ENCODE measurements around the gene LIMD2. TPM values are rescaled to one million over a fixed set of nuclear protein-coding genes. Genes with fewer than 3 reads are reported as not detected.

Gene LIMD2
- polyA plus RNA-seq, 1 of the 3 experiments (the other 2 are of a cell fraction) = 78.0 TPM

- TF ChIP-seq ZBTB33 (IDR thresholded peaks at IDR 0.05; ENCODE audit: borderline replicate concordance, low read depth) (no peak), REST (IDR thresholded peaks at IDR 0.05; ENCODE audit: low read depth, low read length) (peak; percentile 67; the same call in 1 of the 2 replicates), MXI1 (IDR thresholded peaks at IDR 0.05; ENCODE audit: low read depth, low read length) (peak; percentile 78; the same call in 1 of the 2 replicates), GABPA (IDR thresholded peaks at IDR 0.05; ENCODE audit: low read depth) (peak; percentile 55; the same call in 1 of the 2 replicates), EP300 (IDR thresholded peaks at IDR 0.05; ENCODE audit: borderline replicate concordance in 1 of 2, low read depth in 1 of 2, low read length in 1 of 2) (peak; percentile 52 to 86; a peak in 3 of 4 replicates), SMC3 (IDR thresholded peaks at IDR 0.05; ENCODE audit: low read depth, low read length) (no peak), MEF2A (IDR thresholded peaks at IDR 0.05; ENCODE audit: borderline replicate concordance, low read depth) (no peak), RFX5 (IDR thresholded peaks at IDR 0.05; ENCODE audit: low read length) (no peak), RXRA (IDR thresholded peaks at IDR 0.05; ENCODE audit: borderline replicate concordance, low read depth) (no peak; the same call in 1 of the 2 replicates), POLR2AphosphoS5 (IDR thresholded peaks at IDR 0.05; ENCODE audit: low read depth, low read length) (peak; percentile 79)
Observed at GRCh38 chr17:63675607-63676546, 24.0 kb downstream of the LIMD2 start (continued).

- H3K9me3 ChIP-seq = no peaks in the 10 kb centered on the region
- no peaks in the 10 kb centered on the region for H3K9me2 ChIP-seq
- H3K27ac ChIP-seq (ENCODE audit: low read depth in 2 of 2, low read length in 1 of 2) = peak overlapping the region; percentile 65 to 97
- H3K9ac ChIP-seq = peak overlapping the region; percentile 21
- H3K4me3 ChIP-seq (ENCODE audit: low read depth in 2 of 2, low read length in 1 of 2) = peak overlapping the region in 1 of 2 experiments; percentile 45; a peak in 2 of 4 replicates
- TF ChIP-seq TCF12 (IDR thresholded peaks at IDR 0.05) (no peak), SMC3 (IDR thresholded peaks at IDR 0.05; ENCODE audit: low read depth, low read length) (no peak), IRF3 (IDR thresholded peaks at IDR 0.05; ENCODE audit: low read depth, low read length) (no peak), RCOR1 (IDR thresholded peaks at IDR 0.05; ENCODE audit: low read length) (no peak), RXRA (IDR thresholded peaks at IDR 0.05; ENCODE audit: borderline replicate concordance, low read depth) (no peak), POLR2AphosphoS5 (IDR thresholded peaks at IDR 0.05; ENCODE audit: low read depth, low read length) (no peak), RFX5 (IDR thresholded peaks at IDR 0.05; ENCODE audit: low read length) (no peak), ELF1 (IDR thresholded peaks at IDR 0.05) (no peak), REST (IDR thresholded peaks at IDR 0.05; ENCODE audit: low read depth, low read length) (no peak), NRF1 (IDR thresholded peaks at IDR 0.05; ENCODE audit: low read depth, low read length) (no peak), TAF1 (IDR thresholded peaks at IDR 0.05; ENCODE audit: borderline replicate concordance, low read depth, low read length) (no peak)
- peak; percentile 35 for DNase-seq
- peaks cover 20% of the 10 kb centered on the region for H3F3A ChIP-seq (replicated peaks; ENCODE audit: insufficient read depth)
- no peaks in the 10 kb centered on the region for H3K27me3 ChIP-seq (ENCODE audit: insufficient read depth)
- H2AFZ ChIP-seq (ENCODE audit: low read depth) = peak overlapping the region; percentile 43; the same call in 1 of the 2 replicates
- peak overlapping the region; percentile 80 for H3K4me2 ChIP-seq
- ChIA-PET CTCF (interaction anchor here (0.8 to 17.5 kb wide), 18 partner anchors 8 to 593 kb away, joined by 3 to 233 read pairs (median 3); no protein-coding TSS in a partner anchor), POLR2A (interaction anchor here (0.6 to 3.0 kb wide), 8 partner anchors 9 to 243 kb away, joined by 3 to 36 read pairs (median 8); partner anchors contain the start of gene MAP3K3)
- H3K4me1 ChIP-seq (ENCODE audit: control insufficient read depth in 1 of 2, insufficient read depth in 2 of 2, low read depth in 1 of 2, low read length in 1 of 2) = peaks cover 26 to 37% of the 10 kb centered on the region in 2 experiments
- peaks cover 4% of the 10 kb centered on the region; the same call in 1 of the 2 replicates for H4K20me1 ChIP-seq (ENCODE audit: insufficient read depth)
- H3K36me3 ChIP-seq (replicated peaks in 1 of 2; ENCODE audit: control insufficient read depth in 1 of 2, insufficient read depth in 2 of 2, low read length in 1 of 2) = peaks cover 3 to 23% of the 10 kb centered on the region in 2 experiments
- no peaks in the 10 kb centered on the region for H3K79me2 ChIP-seq (ENCODE audit: insufficient read depth)
- 28% methylated on average over 4 of the region's 4 CpGs for whole genome bisulfite sequencing (ENCODE audit: low lambda C conversion rate)
Observed at GRCh38 chr17:63675231-63675606, 24.7 kb downstream of the LIMD2 start.

All from SK-N-SH (cell line).